Hepatocyte (in vitro differentiated cells): ENCODE measurements around the gene HSPB8. TPM values are rescaled to one million over a fixed set of nuclear protein-coding genes. Genes with fewer than 3 reads are reported as not detected.

Experiments used
- DNase-seq: peaks from one replicate; pipeline ENCODE4 v3.0.0-alpha.2; 2016; ENCODE audit warnings: low spot score
- H2AFZ ChIP-seq: fragments of 200-600 bp; sonication (generic); 2 replicates; pipeline ENCODE4 v1.6.0; 2016; ENCODE audit warnings: antibody characterized with exemption, mild to moderate bottlenecking
- H3K27ac ChIP-seq: fragments of 200-600 bp; sonication (generic); 2 replicates; pipeline ENCODE4 v1.5.1; 2016; ENCODE audit warnings: mild to moderate bottlenecking
- H3K27me3 ChIP-seq: fragments of 200-600 bp; sonication (generic); 2 replicates; pipeline ENCODE4 v1.6.1; 2016
- H3K36me3 ChIP-seq: fragments of 200-600 bp; sonication (generic); replicated peaks from 2 replicates; pipeline ENCODE4 v1.5.1; 2016; ENCODE audit warnings: low read depth; ENCODE audit not compliant: insufficient read depth
- H3K4me1 ChIP-seq: fragments of 200-600 bp; sonication (generic); 2 replicates; pipeline ENCODE4 v1.5.1; 2016; ENCODE audit warnings: mild to moderate bottlenecking, moderate library complexity; ENCODE audit not compliant: insufficient read depth
- H3K4me2 ChIP-seq: fragments of 200-600 bp; sonication (generic); 2 replicates; pipeline ENCODE4 v1.6.0; 2016
- H3K4me3 ChIP-seq: fragments of 200-600 bp; sonication (generic); 2 replicates; pipeline ENCODE4 v1.5.1; 2016; ENCODE audit warnings: mild to moderate bottlenecking
- H3K79me2 ChIP-seq: fragments of 200-600 bp; sonication (generic); 2 replicates; pipeline ENCODE4 v1.6.0; 2017; ENCODE audit warnings: mild to moderate bottlenecking
- H3K9me2 ChIP-seq: fragments of 200-600 bp; sonication (generic); replicated peaks from 2 replicates; pipeline ENCODE4 v1.6.0; 2017; ENCODE audit warnings: mild to moderate bottlenecking; ENCODE audit not compliant: insufficient read depth
- H3K9me3 ChIP-seq: fragments of 200-600 bp; sonication (generic); 2 replicates; pipeline ENCODE4 v1.5.1; 2016; ENCODE audit warnings: low read depth, mild to moderate bottlenecking
- H4K20me1 ChIP-seq: fragments of 200-600 bp; sonication (generic); 2 replicates; pipeline ENCODE4 v1.6.0; 2016; ENCODE audit warnings: mild to moderate bottlenecking; ENCODE audit not compliant: insufficient read depth, poor library complexity, severe bottlenecking
- CTCF ChIP-seq: fragments of 200-600 bp; sonication (generic); IDR thresholded peaks from 2 replicates; pipeline ENCODE4 v1.5.1; 2016; ENCODE audit warnings: antibody characterized with exemption, mild to moderate bottlenecking; ENCODE audit not compliant: poor library complexity
- EZH2 ChIP-seq: fragments of 200-600 bp; sonication (generic); IDR thresholded peaks from 2 replicates; pipeline ENCODE4 v1.6.1; 2016; ENCODE audit warnings: antibody characterized with exemption, mild to moderate bottlenecking, borderline replicate concordance
- EZH2phosphoT487 ChIP-seq: fragments of 200-600 bp; sonication (generic); IDR thresholded peaks from one replicate; pipeline ENCODE4 v1.6.1; 2018; ENCODE audit warnings: antibody characterized with exemption, mild to moderate bottlenecking, low read depth, moderate library complexity; ENCODE audit not compliant: unreplicated experiment, severe bottlenecking
- WGBS: methylation state at CpG from one replicate; pipeline ENCODE4 v1.1.6; 2016; ENCODE audit warnings: low lambda C conversion rate; ENCODE audit errors: missing lambda C conversion rate; 5-methylcytosine and 5-hydroxymethylcytosine counted together
- polyA plus RNA-seq: library from polyadenylated mRNA; unstranded; fragments of >200 nt; fragmentation: Nextera tagmentation; extraction: Ambion mirVana; gene quantifications from 2 replicates; pipeline ENCODE4 v1.2.1, GENCODE V29; 2016
- total RNA-seq: library from RNA; depleted of rRNA; stranded (reverse); fragments of >200 nt; gene quantifications from 2 replicates; pipeline ENCODE4 v1.2.3, GENCODE V29; 2014

HSPB8 gene
- total and polyA plus RNA-seq, 2 experiments from 2014 or later = 28.5 to 39.7 TPM

GRCh38 chr12:119222222-119222951 is 43.7 kb downstream of the HSPB8 start:
- Histone ChIP-seq H3K9me3 (no peaks in the 10 kb centered on the region), H3K4me1 (no peaks in the 10 kb centered on the region), H3K27ac (no peak overlapping the region), H2AFZ (no peak overlapping the region), H3K36me3 (no peaks in the 10 kb centered on the region), H4K20me1 (no peaks in the 10 kb centered on the region), H3K9me2 (no peaks in the 10 kb centered on the region), H3K4me2 (no peak overlapping the region), H3K27me3 (peaks cover 4% of the 10 kb centered on the region), H3K4me3 (no peak overlapping the region), H3K79me2 (no peaks in the 10 kb centered on the region)
- no peak for DNase-seq
- TF ChIP-seq EZH2phosphoT487 = no peak
- no peak for TF ChIP-seq CTCF
- TF ChIP-seq EZH2 = no peak
- WGBS = 73% methylated on average over 5 of the region's 5 CpGs

GRCh38 chr12:119225454-119225853 is 46.7 kb downstream of the HSPB8 start:
- H3K27me3 ChIP-seq = peaks cover 4% of the 10 kb centered on the region
- no peak for DNase-seq
- WGBS = 42% methylated on average over 4 of the region's 4 CpGs

GRCh38 chr12:119227292-119227691 is 48.6 kb downstream of the HSPB8 start:
- H3K4me1 ChIP-seq = no peaks in the 10 kb centered on the region
- H3K9me3 ChIP-seq = no peaks in the 10 kb centered on the region
- H3K4me2 ChIP-seq = no peak overlapping the region
- no peak for DNase-seq
- H3K9me2 ChIP-seq = no peaks in the 10 kb centered on the region
- 65% methylated on average over 3 of the region's 3 CpGs for WGBS
- H3K36me3 ChIP-seq = no peaks in the 10 kb centered on the region
- H2AFZ ChIP-seq = no peak overlapping the region
- TF ChIP-seq CTCF (no peak), EZH2 (no peak), EZH2phosphoT487 (no peak)
- H3K79me2 ChIP-seq = no peaks in the 10 kb centered on the region
- H3K27ac ChIP-seq = no peak overlapping the region
- no peak overlapping the region for H3K4me3 ChIP-seq
- peaks cover 4% of the 10 kb centered on the region for H3K27me3 ChIP-seq
- no peaks in the 10 kb centered on the region for H4K20me1 ChIP-seq

More at GRCh38 chr12:119225454-119225853, 46.7 kb downstream of the HSPB8 start:
- Histone ChIP-seq H3K27ac (no peak overlapping the region), H3K36me3 (no peaks in the 10 kb centered on the region), H3K4me1 (no peaks in the 10 kb centered on the region), H4K20me1 (no peaks in the 10 kb centered on the region), H2AFZ (no peak overlapping the region), H3K9me3 (no peaks in the 10 kb centered on the region), H3K9me2 (no peaks in the 10 kb centered on the region), H3K4me2 (no peak overlapping the region), H3K4me3 (no peak overlapping the region), H3K79me2 (no peaks in the 10 kb centered on the region)
- TF ChIP-seq CTCF (no peak), EZH2 (no peak), EZH2phosphoT487 (no peak)
